DND-41 (cell line): ENCODE measurements around the gene ARHGEF12.

Experiments used
- ATAC-seq: fragments of 200-7000 bp; cut with Tn5 transposase; 3 replicates; pipeline ENCODE4 v1.9.1; 2021; ENCODE audit warnings: low read depth; ENCODE audit not compliant: insufficient read depth
- DNase-seq: peaks from one replicate; pipeline ENCODE4 v3.0.0-alpha.2; 2020
- H2AFZ ChIP-seq: 2 replicates; pipeline ENCODE4 v1.6.0; 2012; ENCODE audit warnings: low read depth, low read length
- H3K27ac ChIP-seq: 2 replicates; pipeline ENCODE4 v1.5.1; 2012; ENCODE audit warnings: low read length, inconsistent platforms
- H3K27me3 ChIP-seq: fragments of 200-600 bp; sonication (generic); 2 replicates; pipeline ENCODE4 v1.6.0; 2012; ENCODE audit warnings: low read length, mild to moderate bottlenecking, inconsistent platforms; ENCODE audit not compliant: insufficient read depth, poor library complexity
- H3K36me3 ChIP-seq: 2 replicates; pipeline ENCODE4 v1.5.1; 2012; ENCODE audit warnings: low read length, inconsistent platforms; ENCODE audit not compliant: insufficient read depth
- H3K4me1 ChIP-seq: 2 replicates; pipeline ENCODE4 v1.5.1; 2012; ENCODE audit warnings: mild to moderate bottlenecking, low read length; ENCODE audit not compliant: insufficient read depth
- H3K4me2 ChIP-seq: 2 replicates; pipeline ENCODE4 v1.6.0; 2012; ENCODE audit warnings: mild to moderate bottlenecking, moderate library complexity, low read length, inconsistent platforms; ENCODE audit not compliant: insufficient read depth
- H3K4me3 ChIP-seq, 2 experiments: fragments of 200-600 bp in 1 of 2; shearing (Covaris generic) in 1 of 2; 2 replicates each; pipeline ENCODE4 v1.5.1; 2012 to 2016; ENCODE audit warnings: inconsistent platforms in 2 of 2, low read length in 2 of 2, mild to moderate bottlenecking in 2 of 2, low read depth in 1 of 2, moderate library complexity in 1 of 2
- H3K79me2 ChIP-seq: 2 replicates; pipeline ENCODE4 v1.6.0; 2012; ENCODE audit warnings: low read length, inconsistent platforms; ENCODE audit not compliant: insufficient read depth
- H3K9ac ChIP-seq: 2 replicates; pipeline ENCODE4 v1.6.0; 2012; ENCODE audit warnings: low read depth, mild to moderate bottlenecking, inconsistent platforms, low read length, moderate library complexity
- H3K9me3 ChIP-seq: 2 replicates; pipeline ENCODE4 v1.5.1; 2012; ENCODE audit warnings: low read length, moderate library complexity, mild to moderate bottlenecking, inconsistent platforms; ENCODE audit not compliant: insufficient read depth, severe bottlenecking
- H4K20me1 ChIP-seq: 2 replicates; pipeline ENCODE4 v1.6.0; 2012; ENCODE audit warnings: low read length; ENCODE audit not compliant: insufficient read depth
- EZH2 ChIP-seq: IDR thresholded peaks from 3 replicates; pipeline ENCODE4 v1.6.1; 2012; ENCODE audit warnings: borderline replicate concordance, low read depth, mild to moderate bottlenecking, moderate library complexity, low read length, inconsistent platforms; ENCODE audit not compliant: severe bottlenecking
- TF ChIP-seq, protein P1 (sequence below): IDR thresholded peaks from 2 replicates; pipeline ENCODE4 v1.5.1; 2012; ENCODE audit warnings: borderline replicate concordance, low read length, moderate library complexity, mild to moderate bottlenecking; ENCODE audit not compliant: poor library complexity, severe bottlenecking; ENCODE audit errors: extremely low read depth

The ARHGEF12 gene

DNA sequence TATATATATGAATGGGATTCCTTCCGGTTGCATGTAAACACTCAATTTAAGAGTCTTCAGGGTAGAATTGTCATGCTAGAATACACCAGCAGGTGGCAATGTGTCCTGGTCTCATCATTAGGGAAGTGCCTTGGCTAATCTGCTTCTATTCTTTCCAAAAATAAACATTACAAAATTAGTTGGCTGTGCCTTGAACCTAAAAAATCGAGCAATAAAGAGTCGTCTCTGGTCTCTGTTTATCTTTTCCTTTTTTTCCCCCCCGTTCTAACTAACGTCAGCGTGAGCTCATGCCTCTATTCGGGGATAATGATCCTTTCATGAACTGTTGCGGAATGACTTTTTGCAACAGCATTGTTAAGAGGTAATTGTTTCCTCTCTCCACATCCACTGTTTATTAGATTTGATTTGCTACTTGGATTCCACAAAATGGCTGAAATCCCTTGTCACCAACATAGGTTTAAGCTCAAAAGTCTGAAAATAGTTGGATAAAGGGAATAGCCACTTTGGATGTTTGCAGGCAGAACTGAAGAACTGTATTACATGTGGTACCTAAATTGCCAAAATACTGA, 1.2 kb upstream of the ARHGEF12 start:
- Histone ChIP-seq H3K9ac (no peak overlapping the region), H3K4me1 (no peaks in the 10 kb centered on the region), H3K27me3 (peaks cover 61% of the 10 kb centered on the region), H4K20me1 (peaks cover 31% of the 10 kb centered on the region), H3K4me2 (no peak overlapping the region), H3K4me3 (no peak overlapping the region), H3K36me3 (no peaks in the 10 kb centered on the region), H2AFZ (no peak overlapping the region), H3K9me3 (no peaks in the 10 kb centered on the region), H3K79me2 (no peaks in the 10 kb centered on the region), H3K27ac (no peak overlapping the region)
- ATAC-seq (peak; percentile 81), DNase-seq (peak; percentile 55)
- TF ChIP-seq EZH2: no peak
- TF ChIP-seq, protein P1, sequence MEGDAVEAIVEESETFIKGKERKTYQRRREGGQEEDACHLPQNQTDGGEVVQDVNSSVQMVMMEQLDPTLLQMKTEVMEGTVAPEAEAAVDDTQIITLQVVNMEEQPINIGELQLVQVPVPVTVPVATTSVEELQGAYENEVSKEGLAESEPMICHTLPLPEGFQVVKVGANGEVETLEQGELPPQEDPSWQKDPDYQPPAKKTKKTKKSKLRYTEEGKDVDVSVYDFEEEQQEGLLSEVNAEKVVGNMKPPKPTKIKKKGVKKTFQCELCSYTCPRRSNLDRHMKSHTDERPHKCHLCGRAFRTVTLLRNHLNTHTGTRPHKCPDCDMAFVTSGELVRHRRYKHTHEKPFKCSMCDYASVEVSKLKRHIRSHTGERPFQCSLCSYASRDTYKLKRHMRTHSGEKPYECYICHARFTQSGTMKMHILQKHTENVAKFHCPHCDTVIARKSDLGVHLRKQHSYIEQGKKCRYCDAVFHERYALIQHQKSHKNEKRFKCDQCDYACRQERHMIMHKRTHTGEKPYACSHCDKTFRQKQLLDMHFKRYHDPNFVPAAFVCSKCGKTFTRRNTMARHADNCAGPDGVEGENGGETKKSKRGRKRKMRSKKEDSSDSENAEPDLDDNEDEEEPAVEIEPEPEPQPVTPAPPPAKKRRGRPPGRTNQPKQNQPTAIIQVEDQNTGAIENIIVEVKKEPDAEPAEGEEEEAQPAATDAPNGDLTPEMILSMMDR: peak; percentile 69

DNA sequence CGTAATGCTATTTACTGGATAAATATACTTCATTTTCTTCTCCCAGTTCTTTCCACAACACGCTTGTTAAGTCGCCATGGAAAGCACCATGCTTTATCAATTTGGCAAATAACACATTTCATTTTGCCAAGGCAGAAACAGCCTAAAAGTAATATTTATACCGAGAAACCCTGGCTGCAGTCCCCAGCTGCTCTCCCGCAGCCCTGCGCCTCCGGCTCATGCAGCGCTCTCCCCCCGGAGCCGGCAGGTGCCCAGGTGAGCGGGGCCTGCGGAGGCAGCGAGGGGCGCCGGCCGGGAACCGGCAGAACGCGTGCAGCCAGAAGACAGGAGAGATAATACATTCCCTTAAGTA, 681 bp upstream of the ARHGEF12 start:
- Histone ChIP-seq H3K4me1 (no peaks in the 10 kb centered on the region), H2AFZ (no peak overlapping the region), H3K27ac (no peak overlapping the region), H3K4me2 (no peak overlapping the region), H3K9ac (no peak overlapping the region), H4K20me1 (peaks cover 26% of the 10 kb centered on the region), H3K36me3 (no peaks in the 10 kb centered on the region), H3K27me3 (peaks cover 59% of the 10 kb centered on the region), H3K4me3 (no peak overlapping the region), H3K79me2 (no peaks in the 10 kb centered on the region), H3K9me3 (no peaks in the 10 kb centered on the region)
- TF ChIP-seq EZH2: no peak
- TF ChIP-seq, protein P1: no peak
- no peak for DNase-seq
- no peak for ATAC-seq

DNA sequence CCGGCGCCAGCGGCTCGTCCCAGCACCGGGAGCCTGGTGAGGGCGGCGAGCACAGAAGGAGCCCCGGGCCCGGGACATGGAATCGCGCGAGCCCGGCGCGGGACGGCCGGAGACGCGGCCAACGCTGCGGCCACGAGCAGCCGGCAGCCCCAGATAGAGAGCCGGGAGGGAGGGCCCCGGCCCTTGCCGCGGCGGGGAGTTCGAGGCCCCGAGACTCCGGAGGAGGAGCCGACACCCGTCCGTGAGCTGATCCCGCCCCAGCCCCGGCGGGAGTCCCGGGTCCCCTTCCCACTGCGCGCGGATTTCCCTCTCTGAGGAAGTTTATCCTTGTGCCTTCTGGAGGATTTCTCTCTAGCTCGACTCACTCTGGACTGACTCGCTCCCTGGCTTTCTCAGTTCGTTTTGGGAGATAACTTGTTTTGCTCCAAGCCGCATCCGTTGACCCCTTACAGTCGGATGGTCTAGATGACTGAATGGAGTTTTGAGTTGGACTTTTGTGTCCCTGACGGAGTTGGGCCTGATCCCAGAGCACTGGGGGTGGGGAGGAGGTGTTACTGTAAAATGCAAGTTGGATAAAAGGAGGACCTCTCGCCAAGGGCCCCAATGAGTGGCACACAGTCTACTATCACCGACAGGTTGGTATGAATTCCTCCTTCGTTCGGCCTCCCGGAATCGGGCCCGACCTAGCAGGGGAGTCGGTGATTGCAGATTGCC, 585 bp downstream of the ARHGEF12 start:
- Histone ChIP-seq H3K27me3 (peaks cover 62% of the 10 kb centered on the region), H3K4me1 (no peaks in the 10 kb centered on the region), H3K9me3 (no peaks in the 10 kb centered on the region), H3K9ac (no peak overlapping the region), H4K20me1 (peaks cover 26% of the 10 kb centered on the region), H3K79me2 (no peaks in the 10 kb centered on the region), H3K27ac (no peak overlapping the region), H2AFZ (no peak overlapping the region), H3K36me3 (no peaks in the 10 kb centered on the region), H3K4me2 (no peak overlapping the region), H3K4me3 (no peak overlapping the region)
- TF ChIP-seq EZH2: no peak
- TF ChIP-seq, protein P1: no peak
- no peak for ATAC-seq
- DNase-seq: no peak
